HG03025 (cell line): ENCODE data around the gene GNB5.
"Not testable (repeated sequence)": the region's sequence is repeated elsewhere in the genome, so short reads cannot be mapped to it uniquely, and the experiment has no call there.

Source experiments
- ATAC-seq: cut with Tn5 transposase; IDR thresholded peaks from one replicate; pipeline ENCODE4 v1.9.1; 2021; ENCODE audit warnings: mild to moderate bottlenecking, moderate library complexity; ENCODE audit not compliant: unreplicated experiment, low FRiP score

GNB5 gene

GRCh38 chr15:52191207-52191606, at the start of gene GNB5:
Gene GNB5, minus strand, starts transcription at chr15:52191392. Its CDS starts 6,716 bp downstream, at chr15:52184676.
- no peak for ATAC-seq

- no peak for ATAC-seq
Measured at GRCh38 chr15:52240166-52240565, 49.0 kb upstream of the GNB5 start.

GRCh38 chr15:52238989-52239525, 47.9 kb upstream of the GNB5 start:
- ATAC-seq, result not testable (repeated sequence)

GRCh38 chr15:52238149-52238548, 47.0 kb upstream of the GNB5 start:
- no peak for ATAC-seq

- no peak for ATAC-seq
Measured at GRCh38 chr15:52236013-52236412, 44.8 kb upstream of the GNB5 start.

GRCh38 chr15:52234596-52235541, 43.7 kb upstream of the GNB5 start:
- peak; percentile 44 for ATAC-seq

GRCh38 chr15:52233405-52233804, 42.2 kb upstream of the GNB5 start:
- no peak for ATAC-seq

GRCh38 chr15:52232327-52232726, 41.1 kb upstream of the GNB5 start:
- peak; percentile 59 for ATAC-seq

GRCh38 chr15:52230073-52230472, 38.9 kb upstream of the GNB5 start:
- no peak for ATAC-seq

- no peak for ATAC-seq
Measured at GRCh38 chr15:52228921-52229320, 37.7 kb upstream of the GNB5 start.

GRCh38 chr15:52227456-52227855, 36.3 kb upstream of the GNB5 start:
- ATAC-seq, result peak; percentile 64

GRCh38 chr15:52225230-52225629, 34.0 kb upstream of the GNB5 start:
- ATAC-seq, result no peak

- ATAC-seq, result no peak
Measured at GRCh38 chr15:52224211-52224610, 33.0 kb upstream of the GNB5 start.

GRCh38 chr15:52221730-52222129, 30.5 kb upstream of the GNB5 start:
- no peak for ATAC-seq

- ATAC-seq, result no peak
Measured at GRCh38 chr15:52220937-52221660, 29.9 kb upstream of the GNB5 start.

- ATAC-seq, result no peak
Measured at GRCh38 chr15:52220251-52220650, 29.1 kb upstream of the GNB5 start.

GRCh38 chr15:52218816-52219215, 27.6 kb upstream of the GNB5 start:
- ATAC-seq, result no peak

GRCh38 chr15:52218371-52218770, 27.2 kb upstream of the GNB5 start:
- no peak for ATAC-seq

GRCh38 chr15:52217186-52217585, 26.0 kb upstream of the GNB5 start:
- ATAC-seq, result no peak

GRCh38 chr15:52214553-52214952, 23.4 kb upstream of the GNB5 start:
- no peak for ATAC-seq

GRCh38 chr15:52213206-52213605, 22.0 kb upstream of the GNB5 start:
- no peak for ATAC-seq
